NCI-H748 (cell line): ENCODE data around the gene FAM168B.

ENCODE experiments used
- DNase-seq: peaks from one replicate; lab custom pipeline; 2025; ENCODE audit not compliant: unreplicated experiment; lab: John Stamatoyannopoulos, UW

FAM168B gene

DNA sequence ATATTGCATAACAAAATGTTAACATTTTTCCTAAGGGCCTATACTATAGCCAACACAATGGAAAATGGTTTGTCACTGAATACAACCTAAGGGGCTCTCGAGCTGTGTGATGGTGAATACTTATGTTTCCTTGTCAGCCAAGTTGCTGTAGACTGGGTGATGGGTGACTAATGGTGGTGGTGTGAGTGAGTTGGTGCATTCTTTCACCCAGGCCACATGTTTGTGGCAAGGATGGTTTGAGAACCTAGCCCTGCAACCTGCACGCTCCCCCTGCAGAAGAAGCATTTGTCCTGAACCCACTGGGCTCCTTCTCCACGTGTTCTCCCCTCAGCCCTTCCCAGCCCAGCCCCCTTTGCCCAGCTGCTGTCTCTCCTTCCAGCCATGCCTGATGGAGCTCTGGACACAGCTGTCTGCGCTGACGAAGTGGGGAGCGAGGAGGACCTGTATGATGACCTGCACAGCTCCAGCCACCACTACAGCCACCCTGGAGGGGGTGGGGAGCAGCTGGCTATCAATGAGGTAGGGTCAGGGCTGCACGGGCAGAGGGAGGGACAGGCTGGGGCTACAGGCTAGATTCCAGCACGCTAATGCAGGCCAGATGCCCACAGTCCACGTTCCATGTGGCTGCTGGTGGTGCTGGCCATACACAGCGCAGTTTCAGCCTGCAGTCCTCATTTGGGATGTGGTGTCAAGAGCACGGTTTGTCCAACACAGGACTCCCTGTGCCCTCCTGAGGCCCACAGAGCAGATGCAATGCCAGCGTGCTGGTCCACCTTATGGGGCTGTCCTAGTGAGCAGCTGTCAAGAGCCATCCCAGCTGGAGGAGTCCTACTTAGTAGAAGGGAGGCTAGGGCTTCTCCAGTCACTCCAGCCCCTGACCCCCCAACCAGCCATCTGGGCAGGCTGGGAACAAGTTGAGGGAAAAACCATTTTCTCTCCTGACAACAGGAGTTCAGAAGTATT, 65.4 kb downstream of the FAM168B start:
- no peak for DNase-seq

DNA sequence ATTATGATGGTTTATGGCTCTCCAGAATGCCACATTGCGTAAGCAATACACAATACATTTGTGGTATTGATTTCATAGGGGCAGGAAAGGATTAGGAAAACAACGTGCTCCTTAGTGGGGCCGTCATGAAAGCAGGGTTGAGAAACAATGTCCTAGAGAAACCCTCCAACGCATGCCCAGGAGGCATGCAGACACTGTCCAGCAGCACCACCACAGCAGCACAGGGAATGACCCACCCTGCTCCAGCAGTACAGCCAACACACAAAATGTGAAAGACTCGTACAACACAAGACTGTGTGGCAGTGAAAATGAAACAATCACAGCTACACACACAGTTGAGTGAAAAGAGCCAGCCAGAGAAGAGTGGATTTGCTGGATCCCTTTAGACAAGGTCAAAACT, 66.3 kb downstream of the FAM168B start:
- no peak for DNase-seq

DNA sequence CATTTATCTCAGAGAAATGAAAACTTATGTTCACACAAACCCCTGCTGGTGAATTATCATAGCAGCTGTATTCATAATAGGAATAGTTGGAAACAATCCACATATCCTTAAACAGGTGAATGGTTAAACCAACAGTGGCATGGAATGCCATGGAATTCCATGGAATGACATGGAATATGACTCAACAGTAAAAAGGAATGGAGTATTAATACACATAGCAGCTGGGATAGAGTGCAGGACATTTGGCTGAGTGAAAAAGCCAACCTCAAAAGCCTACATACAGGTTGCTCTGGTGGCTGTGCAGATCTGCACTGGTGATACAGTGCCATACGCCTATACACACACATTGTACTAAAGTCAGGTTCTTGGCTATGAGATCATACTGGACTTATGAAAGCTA, 69.5 kb downstream of the FAM168B start:
- no peak for DNase-seq

- no peak for DNase-seq
Observed at GRCh38 chr2:131022731-131023130, 70.5 kb downstream of the FAM168B start.

GRCh38 chr2:131016826-131017741, 76.2 kb downstream of the FAM168B start:
- DNase-seq, result no peak

- DNase-seq, result no peak
Observed at GRCh38 chr2:131015764-131016163, 77.5 kb downstream of the FAM168B start.

GRCh38 chr2:131014141-131014540, 79.1 kb downstream of the FAM168B start:
- no peak for DNase-seq

DNA sequence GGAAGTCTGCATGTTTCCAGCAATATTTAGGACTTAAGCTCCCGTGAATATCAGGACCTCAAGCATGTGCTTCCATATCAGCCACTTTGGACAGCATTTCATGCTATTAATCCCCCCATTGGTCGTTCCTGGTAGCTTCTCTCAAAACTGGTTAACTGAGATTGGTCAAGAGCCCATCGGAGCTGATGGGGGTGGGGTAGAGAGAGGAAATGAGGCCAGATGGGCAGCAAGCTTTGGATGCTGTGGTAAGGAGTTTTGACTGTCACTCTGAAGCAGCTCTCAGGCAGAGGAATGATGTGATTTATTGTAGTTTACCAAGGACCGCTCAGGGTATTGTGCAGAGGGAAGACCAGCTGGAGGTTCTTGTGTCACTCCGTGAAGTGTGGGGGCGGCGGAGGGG, 81.8 kb downstream of the FAM168B start:
- DNase-seq, result no peak

DNA sequence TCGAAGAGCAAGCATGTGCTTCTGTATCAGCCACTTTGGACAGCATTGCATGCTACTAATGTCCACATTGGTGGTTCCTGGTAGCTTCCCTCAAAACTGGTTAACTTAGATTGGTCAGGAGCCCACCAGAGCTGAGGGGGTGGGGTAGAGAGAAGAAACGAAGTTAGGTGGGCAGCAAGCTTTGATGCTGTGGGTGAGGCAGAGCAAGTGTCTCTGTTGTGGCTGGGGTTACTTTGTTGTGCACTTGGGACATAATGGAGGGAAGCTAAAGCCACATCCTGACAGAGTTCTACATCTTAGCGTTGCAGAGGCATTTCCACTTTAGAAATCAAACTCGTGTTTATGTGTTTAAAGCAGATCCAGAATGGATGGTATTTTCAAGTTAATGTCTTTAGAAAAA, 82.7 kb downstream of the FAM168B start:
- no peak for DNase-seq

- no peak for DNase-seq
Observed at GRCh38 chr2:131009713-131010475, 83.4 kb downstream of the FAM168B start.

- DNase-seq, result no peak
Observed at GRCh38 chr2:131008967-131009366, 84.3 kb downstream of the FAM168B start.

DNA sequence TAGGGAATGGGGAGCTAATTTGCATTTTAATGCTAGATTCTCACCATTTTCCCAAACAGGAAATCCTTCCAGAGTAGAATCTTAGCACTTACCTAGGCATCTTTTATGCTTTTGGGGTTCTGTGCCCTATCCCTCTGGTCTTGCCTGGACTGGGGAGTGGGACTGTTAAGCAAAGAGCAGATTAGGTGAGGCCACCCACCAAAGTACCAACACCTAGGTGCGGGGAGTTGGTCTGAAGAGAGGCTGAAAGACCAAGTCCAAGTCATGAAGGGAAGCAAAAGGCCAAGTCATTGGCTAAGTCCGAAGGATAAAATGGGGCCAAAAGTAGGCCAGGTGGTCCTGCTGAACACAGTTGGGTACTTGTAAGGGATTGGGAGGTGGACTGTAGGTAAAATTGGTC, 86.7 kb downstream of the FAM168B start:
- no peak for DNase-seq

GRCh38 chr2:131005216-131005935, 87.9 kb downstream of the FAM168B start:
- DNase-seq, result no peak

DNA sequence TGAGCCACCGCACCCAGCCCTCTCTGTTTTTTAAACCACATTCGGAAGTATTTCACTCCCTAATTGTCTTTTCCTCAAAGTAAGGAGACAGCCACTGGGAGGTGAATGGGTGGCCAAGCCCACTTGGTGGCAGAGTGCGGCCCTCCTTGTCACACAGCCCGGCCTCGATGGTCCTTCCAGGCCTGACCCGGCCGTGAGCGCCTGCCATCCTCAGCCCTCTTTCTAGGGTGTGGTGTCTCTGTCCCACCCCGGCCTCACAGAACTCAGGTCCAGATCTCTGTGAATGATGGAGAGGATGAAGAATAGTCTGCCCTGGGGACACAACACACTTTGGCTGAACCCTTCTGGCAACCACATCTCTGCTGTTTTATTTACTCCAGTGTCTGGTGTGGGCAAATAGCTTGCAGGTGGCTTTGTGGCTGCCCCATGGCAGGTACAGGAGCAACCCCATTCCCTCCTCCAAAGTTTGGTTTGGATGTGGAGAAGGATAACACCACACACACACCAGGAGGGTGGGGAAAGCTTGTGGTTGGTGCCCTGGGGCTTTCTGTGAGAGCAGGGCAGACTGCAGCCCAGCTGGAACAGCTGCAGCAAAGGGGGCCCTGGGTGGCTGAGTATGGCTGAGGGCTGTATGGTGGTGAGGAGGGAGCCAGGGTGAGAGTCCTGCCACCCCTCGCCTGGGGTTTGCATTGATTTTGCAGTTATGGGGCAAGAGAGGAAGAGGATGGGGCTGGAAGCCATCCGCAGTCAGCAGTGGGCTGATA, 88.6 kb downstream of the FAM168B start:
- no peak for DNase-seq

DNA sequence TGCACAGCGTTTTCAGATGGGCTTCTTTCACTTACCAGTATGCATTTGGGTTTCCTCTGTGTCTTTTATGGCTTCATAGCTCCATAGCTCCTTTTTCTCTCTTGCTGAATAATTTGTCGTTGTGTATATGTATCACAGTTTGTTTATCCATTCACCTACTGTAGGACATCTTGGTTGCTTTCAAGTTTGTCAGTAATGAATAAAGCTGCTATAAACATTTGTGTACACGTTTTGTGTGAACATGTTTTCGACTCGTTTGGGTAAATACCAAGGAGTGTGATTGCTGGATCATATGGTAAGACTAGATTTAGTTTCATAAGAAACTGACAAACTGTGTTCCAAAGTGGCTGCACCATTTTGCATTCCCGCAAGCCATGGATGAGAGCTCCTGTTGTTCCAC, 94.7 kb downstream of the FAM168B start:
- DNase-seq, result no peak
